HG02763 (cell line): ENCODE results near the gene CA14.
"Not testable (repeated sequence)": the region's sequence is repeated elsewhere in the genome, so short reads cannot be mapped to it uniquely, and the experiment has no call there.

Experiments used
- ATAC-seq: cut with Tn5 transposase; IDR thresholded peaks from one replicate; pipeline ENCODE4 v1.9.1; 2021; ENCODE audit warnings: mild to moderate bottlenecking, moderate library complexity; ENCODE audit not compliant: unreplicated experiment

The CA14 gene

DNA sequence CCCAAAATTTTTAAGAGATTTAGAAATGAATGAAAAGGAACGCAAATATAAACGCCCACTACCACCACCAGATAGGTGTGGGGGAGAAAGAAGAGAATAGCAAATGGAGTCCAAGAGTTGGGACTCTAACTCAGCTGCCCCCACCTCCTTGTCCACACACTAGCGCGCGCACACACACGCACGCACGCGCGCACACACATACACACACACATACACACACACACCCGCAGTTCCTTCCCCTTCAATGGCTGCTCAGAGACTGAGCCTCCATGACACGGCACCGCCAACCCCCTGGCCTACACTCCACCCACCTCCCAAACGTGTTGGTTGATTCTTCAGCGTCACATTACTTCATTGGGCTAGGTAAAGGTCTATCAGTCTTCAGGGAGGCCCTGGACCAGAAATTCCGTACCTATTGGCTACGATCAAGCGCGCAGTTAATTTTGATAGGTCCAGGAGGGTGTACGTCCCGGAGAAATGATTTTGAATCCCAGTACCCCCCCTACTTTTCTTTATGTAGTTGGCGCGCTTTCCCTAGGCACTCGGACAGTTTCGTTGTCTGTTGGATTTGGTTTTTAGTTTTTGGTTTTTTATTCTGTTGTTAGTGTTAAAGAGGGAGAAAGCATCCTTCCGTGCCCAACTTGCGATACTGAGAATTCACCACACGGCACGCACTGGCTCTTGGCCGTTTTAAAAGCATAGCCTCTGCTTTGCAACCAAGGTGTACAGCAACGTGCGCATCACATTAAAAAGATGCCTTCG is 21.5 kb upstream of the CA14 start, which contains the start of gene ANP32E:
Gene ANP32E, minus strand, starts transcription at position 261 of the 762 bp plus-strand sequence. CDS start 326 bp downstream, outside the sequence.
- ATAC-seq: peak; percentile 82

DNA sequence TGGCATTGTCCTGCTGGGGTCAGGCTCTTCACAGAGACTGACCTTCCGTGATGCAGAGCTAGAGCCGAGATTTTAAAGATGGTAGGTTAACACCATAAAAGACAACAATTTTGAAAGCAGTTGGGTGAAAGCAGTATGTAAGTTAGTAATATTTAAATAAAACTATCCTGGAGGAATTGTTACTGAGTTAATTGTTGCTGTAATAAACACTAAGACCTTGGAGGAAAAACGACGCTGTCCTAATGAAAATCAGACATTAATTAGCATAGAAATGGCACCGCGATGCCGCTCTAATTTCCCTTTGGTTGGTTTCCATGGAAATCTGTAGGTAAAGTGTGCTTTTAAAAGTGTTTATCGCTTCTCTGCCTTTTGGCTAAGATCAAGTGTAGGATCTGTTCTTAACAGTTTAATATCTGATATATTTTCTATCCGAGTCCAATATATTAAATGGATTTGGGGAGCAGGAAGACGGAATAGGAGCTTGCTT is 20.9 kb upstream of the CA14 start:
- ATAC-seq: no peak

DNA sequence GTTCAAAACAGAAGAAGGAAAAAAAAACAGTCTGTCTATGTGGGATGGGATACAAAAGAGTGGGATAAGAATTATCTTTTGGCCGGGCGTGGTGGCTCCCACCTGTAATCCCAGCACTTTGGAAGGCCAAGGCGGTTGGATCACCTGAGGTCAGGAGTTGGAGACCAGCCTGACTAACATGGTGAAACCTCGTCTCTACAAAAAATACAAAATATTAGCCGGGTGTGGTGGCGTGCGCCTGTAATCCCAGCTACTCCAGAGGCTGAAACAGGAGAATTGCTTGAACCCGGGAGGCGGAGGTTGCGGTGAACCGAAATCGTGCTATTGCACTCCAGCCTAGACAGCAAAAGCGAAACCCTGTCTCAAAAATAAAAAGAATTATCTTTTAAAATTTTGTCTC is 20.4 kb upstream of the CA14 start:
- not testable (repeated sequence) for ATAC-seq

DNA sequence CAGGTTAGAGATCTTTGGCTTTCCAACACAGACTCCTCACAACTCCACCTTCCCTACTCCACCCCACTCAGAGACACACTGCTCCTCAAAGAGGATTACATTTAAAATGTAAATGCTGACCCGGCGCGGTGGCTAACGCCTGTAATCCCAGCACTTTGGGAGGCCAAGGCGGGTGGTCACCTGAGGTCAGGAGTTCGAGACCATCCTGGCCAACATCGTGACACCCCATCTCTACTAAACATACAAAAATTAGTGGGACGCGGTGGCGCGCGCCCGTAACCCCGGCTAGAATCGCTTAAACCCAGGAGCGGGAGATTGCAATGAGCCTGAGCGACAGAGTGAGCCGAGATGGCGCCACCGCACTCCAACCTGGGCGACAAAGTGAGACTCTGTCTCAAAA is 19.8 kb upstream of the CA14 start:
- no peak for ATAC-seq

DNA sequence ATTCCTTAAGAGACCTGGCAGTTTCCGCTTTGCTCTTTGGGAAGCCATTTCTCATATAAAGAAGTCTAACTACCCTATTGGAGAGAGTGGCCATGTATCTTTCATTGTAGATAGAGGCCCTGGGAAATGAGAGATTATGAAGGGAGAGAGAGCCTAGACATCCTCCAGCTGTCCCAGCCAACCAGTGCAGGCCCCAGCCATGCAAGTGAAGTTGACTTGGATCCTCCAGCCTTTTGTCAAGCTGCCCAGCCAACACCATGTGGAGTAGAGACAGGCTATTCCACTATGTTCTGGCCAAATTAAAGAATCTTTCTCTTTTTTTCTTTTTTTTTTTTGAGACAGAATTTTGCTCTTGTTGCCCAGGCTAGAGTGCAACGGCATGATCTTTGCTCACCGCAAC is 14.6 kb upstream of the CA14 start:
- no peak for ATAC-seq

DNA sequence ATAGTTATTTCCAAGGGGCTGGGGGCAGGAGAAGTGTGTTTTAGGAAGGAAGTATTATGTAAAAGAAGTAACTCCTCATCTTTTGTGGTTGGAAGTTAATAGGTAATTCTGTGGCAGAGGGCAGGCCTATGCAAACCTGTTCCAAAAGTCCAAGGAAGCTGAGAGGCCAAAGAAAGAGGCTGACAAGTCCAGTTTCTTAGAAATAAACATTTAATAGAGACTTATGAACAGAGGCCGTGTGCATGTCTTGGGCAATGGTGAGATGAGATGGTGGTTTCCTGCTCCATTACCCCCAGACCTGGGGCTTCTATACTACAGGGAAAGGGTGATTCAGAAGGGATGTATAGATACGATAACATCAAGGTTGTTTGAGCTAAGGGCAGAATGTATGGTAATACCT is 7.6 kb upstream of the CA14 start:
- no peak for ATAC-seq

DNA sequence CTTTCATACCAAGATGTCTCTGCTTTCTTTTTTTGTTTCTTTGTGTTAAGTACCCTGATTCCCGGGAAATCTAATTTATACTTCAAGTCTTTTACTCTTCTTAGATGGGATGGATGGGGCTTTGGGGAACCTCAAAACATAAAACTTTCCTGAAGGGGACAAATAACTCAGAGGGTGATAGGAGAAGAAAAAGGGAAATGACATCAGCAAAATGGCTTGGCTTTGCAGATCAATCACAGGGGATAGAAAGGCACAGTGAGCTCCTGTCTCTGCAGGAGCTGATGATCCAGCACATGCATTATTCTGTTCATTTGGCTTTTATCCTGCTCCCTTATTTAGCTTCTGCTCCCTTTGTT is 1.4 kb upstream of the CA14 start:
- ATAC-seq: no peak

DNA sequence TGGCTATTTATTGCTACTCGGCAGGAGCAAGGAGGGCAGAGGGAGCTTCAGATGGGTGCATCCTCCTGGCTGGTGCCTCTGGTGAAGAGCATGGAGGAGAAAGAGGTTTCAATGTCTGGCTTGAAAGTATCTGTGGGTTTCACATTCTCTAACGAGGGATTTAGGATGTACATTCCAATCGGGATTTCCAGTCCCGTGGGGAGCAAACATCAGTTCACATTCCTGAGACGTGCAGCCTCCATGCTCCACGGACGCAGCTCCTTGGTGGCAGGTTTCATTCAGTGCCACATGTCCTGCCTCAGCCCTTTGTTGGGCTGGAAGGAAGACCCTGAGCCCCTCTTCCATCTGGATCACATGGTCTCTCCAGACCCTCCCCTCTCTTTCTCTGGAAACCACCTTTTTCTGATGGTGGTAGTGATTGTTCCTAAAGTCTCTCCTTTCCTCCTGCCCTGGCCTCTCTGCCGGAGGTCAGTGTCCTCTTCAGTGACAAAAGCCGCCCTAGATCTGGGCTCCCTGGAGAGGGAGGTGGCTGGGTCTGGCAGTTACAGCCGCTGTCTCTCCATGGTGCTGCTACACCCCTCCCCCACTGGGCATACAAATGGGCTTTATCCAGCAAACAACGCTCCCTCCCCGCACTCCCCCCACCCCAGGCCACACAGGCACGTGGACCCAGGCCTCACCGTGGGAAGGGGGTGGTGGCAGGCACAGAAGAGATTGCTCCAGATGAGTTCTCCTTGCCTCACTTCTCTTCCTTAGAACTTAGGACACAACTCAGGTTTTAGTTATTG is 826 bp upstream of the CA14 start:
- ATAC-seq: no peak

DNA sequence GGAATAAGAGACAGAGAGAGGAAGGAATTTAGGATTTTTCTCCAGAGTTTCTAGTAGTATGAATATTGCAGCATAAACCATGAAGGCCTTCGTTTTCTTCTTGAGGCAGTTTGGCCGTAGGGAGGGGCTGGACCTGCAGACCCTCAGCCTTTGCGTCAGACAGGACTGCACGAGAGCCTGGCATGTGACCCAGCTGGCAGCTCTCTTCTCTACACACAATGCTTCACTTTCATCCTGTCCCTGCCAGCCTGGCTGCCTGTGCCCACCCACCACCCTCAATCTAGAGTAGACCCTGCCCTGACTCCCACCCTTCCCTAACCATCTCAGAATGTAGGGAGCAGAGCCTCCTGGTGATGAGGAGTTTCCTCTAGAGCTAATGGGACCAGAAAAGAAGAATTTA is 1.6 kb downstream of the CA14 start:
- ATAC-seq: no peak

DNA sequence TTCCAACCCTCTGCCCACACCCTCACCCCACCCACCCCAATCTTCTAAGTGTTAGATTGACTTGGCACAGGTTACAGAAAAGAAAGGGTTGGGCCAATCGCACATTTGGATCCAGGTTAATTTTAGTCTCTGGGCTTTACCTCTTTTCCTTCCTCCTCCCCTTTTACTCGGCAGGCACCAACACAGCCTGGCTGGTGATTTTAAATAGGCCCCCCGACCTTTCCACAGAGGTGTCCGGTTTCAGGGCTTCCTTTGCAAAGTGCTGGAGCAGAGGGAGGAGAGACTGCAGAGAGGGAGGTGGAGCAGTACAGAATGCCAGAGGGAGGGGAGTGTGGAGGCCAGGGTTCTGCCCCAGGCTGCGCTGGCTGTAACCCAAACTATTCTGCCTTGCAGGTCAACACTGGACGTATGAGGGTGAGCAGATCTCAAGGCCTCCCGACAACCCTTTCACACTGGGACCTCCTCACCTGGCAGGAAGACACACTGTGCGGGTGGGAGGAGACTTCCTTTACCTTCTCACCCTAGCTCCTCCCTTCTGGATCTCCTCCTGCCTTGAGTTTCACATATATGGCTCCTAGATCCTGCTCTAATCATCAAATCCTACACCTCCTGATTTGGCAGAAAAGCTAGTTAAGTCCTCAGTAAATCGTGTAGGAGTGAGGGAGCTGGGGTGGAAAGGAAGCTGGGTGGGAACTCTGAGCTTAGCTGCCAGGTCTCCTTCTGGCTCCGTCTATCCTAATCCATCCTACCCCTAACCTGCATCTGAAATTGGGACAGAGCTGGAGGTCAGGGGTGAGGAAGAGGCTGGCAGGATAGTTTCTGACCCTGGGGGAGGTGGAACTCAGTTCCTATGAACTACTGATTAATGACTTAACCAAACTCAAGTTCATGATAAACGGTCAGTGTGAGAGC is 2.4 kb downstream of the CA14 start:
- ATAC-seq: no peak

DNA sequence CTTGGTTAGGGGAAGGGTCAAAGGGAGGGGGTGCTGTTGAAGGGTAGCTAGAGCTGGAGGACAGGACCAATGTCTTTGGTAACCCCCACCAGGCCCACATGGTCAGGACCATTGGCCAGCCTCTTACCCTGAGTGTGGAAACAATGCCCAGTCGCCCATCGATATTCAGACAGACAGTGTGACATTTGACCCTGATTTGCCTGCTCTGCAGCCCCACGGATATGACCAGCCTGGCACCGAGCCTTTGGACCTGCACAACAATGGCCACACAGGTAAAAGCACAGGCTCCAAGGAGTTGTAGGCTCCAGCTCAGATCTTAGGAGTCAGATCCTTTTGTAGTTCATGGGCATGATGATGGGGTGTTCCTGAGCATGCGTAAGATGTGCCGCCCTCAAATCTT is 3.8 kb downstream of the CA14 start:
- ATAC-seq: no peak

DNA sequence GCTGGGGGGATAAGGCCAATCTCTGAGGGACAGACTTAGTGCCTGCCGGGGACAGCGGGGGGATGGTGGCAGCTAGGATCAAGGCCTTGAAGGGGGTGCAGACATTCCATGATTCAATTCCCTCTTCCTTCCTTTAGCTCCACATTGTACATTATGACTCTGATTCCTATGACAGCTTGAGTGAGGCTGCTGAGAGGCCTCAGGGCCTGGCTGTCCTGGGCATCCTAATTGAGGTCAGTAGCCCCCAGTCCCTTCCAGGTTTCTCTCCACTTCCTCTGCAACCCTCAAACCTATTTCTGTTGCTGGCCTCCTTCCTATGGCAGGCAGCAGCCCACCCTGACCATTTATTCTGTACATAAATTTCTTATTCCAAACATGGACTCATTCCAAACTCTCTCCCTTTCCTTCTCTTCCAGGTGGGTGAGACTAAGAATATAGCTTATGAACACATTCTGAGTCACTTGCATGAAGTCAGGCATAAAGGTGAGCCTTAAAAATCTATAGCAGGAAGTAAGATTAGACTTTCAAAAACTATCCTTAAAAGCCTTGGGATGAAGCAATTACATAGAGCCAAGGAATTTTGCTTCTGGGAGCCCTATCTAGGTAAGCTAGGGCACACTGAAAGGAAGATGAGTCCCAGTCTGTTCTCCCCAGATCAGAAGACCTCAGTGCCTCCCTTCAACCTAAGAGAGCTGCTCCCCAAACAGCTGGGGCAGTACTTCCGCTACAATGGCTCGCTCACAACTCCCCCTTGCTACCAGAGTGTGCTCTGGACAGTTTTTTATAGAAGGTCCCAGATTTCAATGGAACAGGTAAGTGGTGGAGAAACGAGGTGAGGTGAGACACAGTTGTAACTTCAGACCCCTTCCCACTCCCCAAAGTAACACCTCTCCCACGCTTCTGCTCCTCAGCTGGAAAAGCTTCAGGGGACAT is 5.1 kb downstream of the CA14 start:
- no peak for ATAC-seq

DNA sequence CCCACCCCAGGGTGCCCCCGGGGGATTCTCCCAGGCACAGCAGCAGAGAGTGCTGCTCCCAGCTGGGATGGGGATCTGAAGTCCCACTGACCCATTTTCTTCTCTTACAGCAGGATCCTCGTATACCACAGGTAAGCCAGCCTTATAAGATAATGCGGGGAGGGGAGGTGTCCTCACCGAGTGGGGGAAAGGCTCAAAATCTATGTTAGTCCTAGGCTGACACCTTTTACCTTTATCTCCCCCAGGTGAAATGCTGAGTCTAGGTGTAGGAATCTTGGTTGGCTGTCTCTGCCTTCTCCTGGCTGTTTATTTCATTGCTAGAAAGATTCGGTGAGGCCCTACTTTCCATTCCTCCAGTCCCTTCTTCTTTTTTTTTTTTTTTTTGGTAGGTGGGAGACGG is 6.0 kb downstream of the CA14 start:
- no peak for ATAC-seq

DNA sequence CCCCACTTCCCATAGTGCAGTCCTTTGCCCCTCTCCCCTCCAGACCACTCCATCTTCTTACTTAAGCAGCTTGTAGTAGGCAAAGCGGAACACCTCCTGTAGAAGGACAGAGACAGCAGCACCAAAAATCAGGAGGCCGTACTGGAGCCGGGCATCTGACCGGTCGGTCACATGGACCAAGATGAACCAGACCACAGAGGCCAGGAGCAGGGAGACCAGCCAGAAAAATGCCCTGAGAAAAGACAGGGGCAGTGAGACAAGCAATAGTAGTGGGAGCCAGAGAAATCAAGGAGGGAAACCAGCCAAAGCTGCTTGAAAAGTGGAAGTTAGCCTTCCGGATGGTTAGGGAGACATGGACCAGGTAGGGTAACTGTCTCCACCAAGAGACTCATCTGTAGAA is 10.3 kb downstream of the CA14 start:
- ATAC-seq: no peak

DNA sequence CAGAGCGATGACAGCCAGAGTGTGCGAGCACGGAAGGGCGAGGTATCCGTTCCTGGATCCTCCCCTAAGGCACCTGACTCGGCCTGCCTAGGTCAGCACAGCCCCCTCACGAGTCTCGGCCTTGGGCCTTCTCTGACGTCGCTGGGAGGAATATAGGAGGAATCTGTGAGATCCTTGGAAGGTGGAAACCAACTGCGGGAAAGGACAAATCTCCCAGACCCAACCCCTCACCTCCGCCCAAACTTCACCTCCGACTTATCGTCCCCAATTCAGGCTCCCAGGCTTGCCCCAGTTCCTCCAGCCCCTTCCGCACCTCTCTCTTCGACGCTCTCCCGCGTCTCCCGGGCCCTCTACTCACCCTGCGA is 10.7 kb downstream of the CA14 start:
- ATAC-seq: peak; percentile 21

DNA sequence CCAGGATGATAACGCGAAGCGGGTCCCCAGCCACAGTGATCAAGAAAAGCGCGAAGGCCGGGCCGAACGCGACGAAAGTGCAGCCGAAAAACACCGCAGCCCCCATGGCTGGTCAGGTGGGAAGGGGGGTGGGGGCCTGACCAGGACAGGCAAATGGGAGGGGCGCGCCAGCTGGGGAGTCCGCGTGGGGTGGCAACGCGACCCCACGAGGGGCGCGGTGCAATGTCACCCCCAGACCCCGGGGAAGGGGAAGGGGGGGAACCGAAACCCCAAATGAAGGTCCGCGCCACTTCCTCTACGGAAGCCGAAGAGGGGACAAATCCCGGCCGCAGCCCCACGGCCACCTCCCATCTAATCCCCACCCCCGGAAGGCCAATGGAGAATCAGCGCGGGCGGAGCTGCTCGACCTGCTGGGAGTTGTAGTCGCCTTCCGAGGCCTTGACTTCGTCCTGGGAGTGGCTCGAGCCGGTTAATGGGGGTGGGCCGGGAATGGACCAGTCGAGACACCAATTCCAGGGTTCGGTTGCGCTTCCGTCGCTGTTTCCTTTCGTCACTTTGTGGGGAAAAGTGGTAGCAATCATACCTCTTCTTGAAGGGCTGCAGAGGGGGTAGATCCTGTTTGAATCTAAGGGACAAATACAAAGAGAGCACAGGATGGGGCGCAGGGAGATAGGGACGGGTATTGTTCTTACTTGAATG is 11.3 kb downstream of the CA14 start, which contains the start of gene APH1A:
Gene APH1A, minus strand, starts transcription at position 312 of the 699 bp plus-strand sequence. Its CDS starts 206 bp downstream, at position 106.
- peak; percentile 88 for ATAC-seq

DNA sequence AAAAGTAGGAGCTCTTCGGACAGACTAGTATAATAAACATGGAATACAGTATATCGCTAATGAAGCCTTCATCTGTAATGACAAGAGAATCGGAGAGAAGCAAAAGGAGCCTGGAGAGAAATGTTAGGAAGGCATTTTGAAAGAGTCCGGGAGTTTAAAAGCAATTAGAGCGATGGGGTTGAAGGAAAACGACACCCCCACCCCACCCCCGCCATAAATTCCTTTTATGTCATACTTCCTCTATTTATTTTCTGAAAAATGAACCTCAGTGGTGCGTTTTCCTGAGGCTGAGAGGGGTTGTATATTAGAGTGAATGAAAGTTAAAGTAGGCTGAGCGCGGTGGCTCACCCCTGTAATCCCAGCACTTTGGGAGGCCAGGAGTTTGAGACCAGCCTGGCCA is 11.9 kb downstream of the CA14 start:
- no peak for ATAC-seq

DNA sequence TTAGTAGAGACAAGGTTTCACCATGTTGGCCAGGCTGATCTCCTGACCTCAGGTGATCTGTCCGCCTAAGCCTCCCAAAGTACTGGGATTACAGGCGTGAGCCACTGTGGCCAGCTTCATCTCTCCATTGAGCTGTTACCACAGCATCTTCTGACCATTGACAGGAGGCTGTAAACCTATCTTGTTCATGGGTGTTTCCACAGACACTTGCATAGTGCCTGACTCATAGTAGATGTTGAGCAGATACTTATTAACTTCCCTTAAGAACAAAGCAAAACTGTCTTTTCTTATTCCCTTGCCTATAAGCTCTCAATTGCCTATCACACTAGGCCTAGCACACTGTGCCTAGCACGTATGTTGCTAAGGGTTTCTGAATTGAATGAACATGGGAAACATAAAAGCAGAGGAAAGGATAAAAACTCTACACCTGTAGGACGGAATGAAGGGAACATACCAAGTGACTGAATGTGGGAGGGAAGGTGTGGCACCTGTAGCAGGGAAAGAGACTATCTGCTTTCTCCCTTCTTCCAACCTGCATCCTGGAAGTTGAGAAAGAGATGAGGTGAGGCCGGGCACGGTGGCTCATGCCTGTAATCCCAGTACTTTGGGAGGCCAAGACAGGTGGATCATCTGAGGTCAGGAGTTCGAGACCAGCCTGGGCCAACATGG is 13.9 kb downstream of the CA14 start:
- ATAC-seq: no peak

DNA sequence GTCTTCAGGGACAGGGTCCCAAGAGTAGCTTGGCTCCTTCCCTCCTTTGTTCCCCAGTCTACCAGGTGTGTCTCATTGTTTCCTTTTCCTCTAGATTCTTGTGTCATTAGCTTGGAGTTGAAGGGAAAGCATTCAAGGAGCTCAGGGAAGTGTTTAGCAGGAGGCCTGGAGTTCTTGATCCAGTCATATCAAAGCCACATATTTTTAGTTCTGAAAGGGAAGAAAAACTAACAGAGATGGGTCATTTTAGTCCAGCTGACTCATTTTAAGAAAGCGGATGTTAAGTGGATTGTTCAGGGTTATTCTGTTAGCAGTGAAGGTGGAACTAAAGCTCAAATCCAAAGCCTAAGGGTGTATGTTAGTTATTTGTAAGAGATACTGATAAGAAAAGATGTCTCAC is 15.7 kb downstream of the CA14 start:
- ATAC-seq: no peak
